Endothelial cell of umbilical vein (primary cell): Measurements from ENCODE around the gene FAM219A.

Source experiments
- EZH2 ChIP-seq: IDR thresholded peaks from 2 replicates; pipeline ENCODE4 v1.6.1; 2012; ENCODE audit warnings: borderline replicate concordance, low read depth, mild to moderate bottlenecking, moderate library complexity, low read length, inconsistent platforms; ENCODE audit not compliant: severe bottlenecking
- FOS ChIP-seq: IDR thresholded peaks from 2 replicates; pipeline ENCODE4 v1.6.1; 2011; ENCODE audit warnings: mild to moderate bottlenecking, low read length, moderate library complexity, borderline replicate concordance; ENCODE audit not compliant: insufficient read depth
- GATA2 ChIP-seq: IDR thresholded peaks from 2 replicates; pipeline ENCODE4 v1.7.0; 2011; ENCODE audit warnings: low read depth, mild to moderate bottlenecking, moderate library complexity, mixed read lengths, low read length; ENCODE audit not compliant: insufficient read length, insufficient read depth
- JUN ChIP-seq: IDR thresholded peaks from 2 replicates; pipeline ENCODE4 v1.6.1; 2011; ENCODE audit warnings: borderline replicate concordance, low read depth; ENCODE audit not compliant: insufficient read length, insufficient read depth
- MYC ChIP-seq: IDR thresholded peaks from one replicate; pipeline ENCODE4 v1.6.1; 2011; ENCODE audit warnings: mild to moderate bottlenecking, low read depth, low read length
- POLR2A ChIP-seq: IDR thresholded peaks from 2 replicates; pipeline ENCODE4 v1.6.1; 2012; ENCODE audit warnings: low read depth, mild to moderate bottlenecking, control low read depth, low read length
- POLR2AphosphoS5 ChIP-seq: IDR thresholded peaks from 2 replicates; pipeline ENCODE4 v1.6.1; 2012; ENCODE audit warnings: low read depth, mild to moderate bottlenecking, control low read depth, low read length, moderate library complexity; ENCODE audit not compliant: insufficient read depth
- TF ChIP-seq, protein P1 (sequence below), 2 donors: IDR thresholded peaks; 1 replicate in 1 of 2; 2 replicates in 1 of 2; pipeline ENCODE4 v1.5.1; 2011; ENCODE audit warnings: low read length in 2 of 2, mild to moderate bottlenecking in 2 of 2, moderate library complexity in 2 of 2, control low read depth in 1 of 2, inconsistent platforms in 1 of 2, low read depth in 1 of 2; ENCODE audit not compliant: insufficient read depth in 1 of 2; ENCODE audit errors: extremely low read depth in 1 of 2
- TF ChIP-seq, protein P2 (sequence below): IDR thresholded peaks from 2 replicates; pipeline ENCODE4 v1.6.1; 2011; ENCODE audit not compliant: insufficient read depth, insufficient read length

GRCh38 chr9:34349324-34349723 lies 109.0 kb downstream of the FAM219A start:
- TF ChIP-seq, protein P1, sequence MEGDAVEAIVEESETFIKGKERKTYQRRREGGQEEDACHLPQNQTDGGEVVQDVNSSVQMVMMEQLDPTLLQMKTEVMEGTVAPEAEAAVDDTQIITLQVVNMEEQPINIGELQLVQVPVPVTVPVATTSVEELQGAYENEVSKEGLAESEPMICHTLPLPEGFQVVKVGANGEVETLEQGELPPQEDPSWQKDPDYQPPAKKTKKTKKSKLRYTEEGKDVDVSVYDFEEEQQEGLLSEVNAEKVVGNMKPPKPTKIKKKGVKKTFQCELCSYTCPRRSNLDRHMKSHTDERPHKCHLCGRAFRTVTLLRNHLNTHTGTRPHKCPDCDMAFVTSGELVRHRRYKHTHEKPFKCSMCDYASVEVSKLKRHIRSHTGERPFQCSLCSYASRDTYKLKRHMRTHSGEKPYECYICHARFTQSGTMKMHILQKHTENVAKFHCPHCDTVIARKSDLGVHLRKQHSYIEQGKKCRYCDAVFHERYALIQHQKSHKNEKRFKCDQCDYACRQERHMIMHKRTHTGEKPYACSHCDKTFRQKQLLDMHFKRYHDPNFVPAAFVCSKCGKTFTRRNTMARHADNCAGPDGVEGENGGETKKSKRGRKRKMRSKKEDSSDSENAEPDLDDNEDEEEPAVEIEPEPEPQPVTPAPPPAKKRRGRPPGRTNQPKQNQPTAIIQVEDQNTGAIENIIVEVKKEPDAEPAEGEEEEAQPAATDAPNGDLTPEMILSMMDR (IDR thresholded peaks at IDR 0.05; ENCODE audit: extremely low read depth in 1 of 2, insufficient read depth in 1 of 2, low read depth in 1 of 2, low read length in 2 of 2): no peak
- TF ChIP-seq POLR2A (no peak), EZH2 (no peak), POLR2AphosphoS5 (no peak), JUN (no peak), MYC (no peak), FOS (no peak), GATA2 (no peak)
- TF ChIP-seq, protein P2, sequence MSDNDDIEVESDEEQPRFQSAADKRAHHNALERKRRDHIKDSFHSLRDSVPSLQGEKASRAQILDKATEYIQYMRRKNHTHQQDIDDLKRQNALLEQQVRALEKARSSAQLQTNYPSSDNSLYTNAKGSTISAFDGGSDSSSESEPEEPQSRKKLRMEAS: no peak
